Amniotic epithelial cell (primary cell): ENCODE measurements around the gene NAPB.

ENCODE experiments used
- DNase-seq: peaks from one replicate; pipeline ENCODE4 v3.0.0-alpha.2; 2010; ENCODE audit warnings: low read depth

Gene NAPB

GRCh38 chr20:23437126-23437899 lies 16.0 kb upstream of the NAPB start:
- no peak for DNase-seq

GRCh38 chr20:23436681-23437080 lies 15.4 kb upstream of the NAPB start:
- DNase-seq: peak; percentile 67

- no peak for DNase-seq
Measured at GRCh38 chr20:23435626-23436539, 14.6 kb upstream of the NAPB start.

- DNase-seq: no peak
Measured at GRCh38 chr20:23434521-23435313, 13.4 kb upstream of the NAPB start.

GRCh38 chr20:23433628-23434027 lies 12.3 kb upstream of the NAPB start:
- no peak for DNase-seq

GRCh38 chr20:23425129-23425528 lies 3.8 kb upstream of the NAPB start:
- DNase-seq: no peak

GRCh38 chr20:23419995-23420901 lies 1.0 kb downstream of the NAPB start:
- peak; percentile 68 for DNase-seq

- peak; percentile 48 for DNase-seq
Measured at GRCh38 chr20:23419657-23419994, 1.7 kb downstream of the NAPB start.

- no peak for DNase-seq
Measured at GRCh38 chr20:23417861-23418260, 3.4 kb downstream of the NAPB start.

- DNase-seq: peak; percentile 36
Measured at GRCh38 chr20:23415959-23416583, 5.2 kb downstream of the NAPB start.

GRCh38 chr20:23415555-23415954 lies 5.7 kb downstream of the NAPB start:
- DNase-seq: no peak

GRCh38 chr20:23414526-23415188 lies 6.6 kb downstream of the NAPB start:
- no peak for DNase-seq

GRCh38 chr20:23413862-23414422 lies 7.3 kb downstream of the NAPB start:
- DNase-seq: no peak

- no peak for DNase-seq
Measured at GRCh38 chr20:23412026-23412425, 9.3 kb downstream of the NAPB start.

GRCh38 chr20:23410916-23411695 lies 10.2 kb downstream of the NAPB start:
- no peak for DNase-seq

GRCh38 chr20:23409800-23410199 lies 11.5 kb downstream of the NAPB start:
- DNase-seq: no peak

- DNase-seq: no peak
Measured at GRCh38 chr20:23408957-23409356, 12.3 kb downstream of the NAPB start.

- no peak for DNase-seq
Measured at GRCh38 chr20:23407781-23408464, 13.4 kb downstream of the NAPB start.

- no peak for DNase-seq
Measured at GRCh38 chr20:23406880-23407279, 14.4 kb downstream of the NAPB start.
